Measurements from ENCODE around the gene CROCC2.

- TF ChIP-seq EP300 (IDR thresholded peaks at IDR 0.05; ENCODE audit: low read depth) (no peak), POLR2A (IDR thresholded peaks at IDR 0.05) (no peak)
- TF ChIP-seq, protein P1, sequence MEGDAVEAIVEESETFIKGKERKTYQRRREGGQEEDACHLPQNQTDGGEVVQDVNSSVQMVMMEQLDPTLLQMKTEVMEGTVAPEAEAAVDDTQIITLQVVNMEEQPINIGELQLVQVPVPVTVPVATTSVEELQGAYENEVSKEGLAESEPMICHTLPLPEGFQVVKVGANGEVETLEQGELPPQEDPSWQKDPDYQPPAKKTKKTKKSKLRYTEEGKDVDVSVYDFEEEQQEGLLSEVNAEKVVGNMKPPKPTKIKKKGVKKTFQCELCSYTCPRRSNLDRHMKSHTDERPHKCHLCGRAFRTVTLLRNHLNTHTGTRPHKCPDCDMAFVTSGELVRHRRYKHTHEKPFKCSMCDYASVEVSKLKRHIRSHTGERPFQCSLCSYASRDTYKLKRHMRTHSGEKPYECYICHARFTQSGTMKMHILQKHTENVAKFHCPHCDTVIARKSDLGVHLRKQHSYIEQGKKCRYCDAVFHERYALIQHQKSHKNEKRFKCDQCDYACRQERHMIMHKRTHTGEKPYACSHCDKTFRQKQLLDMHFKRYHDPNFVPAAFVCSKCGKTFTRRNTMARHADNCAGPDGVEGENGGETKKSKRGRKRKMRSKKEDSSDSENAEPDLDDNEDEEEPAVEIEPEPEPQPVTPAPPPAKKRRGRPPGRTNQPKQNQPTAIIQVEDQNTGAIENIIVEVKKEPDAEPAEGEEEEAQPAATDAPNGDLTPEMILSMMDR (IDR thresholded peaks at IDR 0.05): no peak
These were observed 5.6 kb downstream of the CROCC2 start for GRCh38 chr2:240911641-240912265.
